HEK293 (cell line): ENCODE results near the gene MYO1F.

Experiments used
- HOXC10 ChIP-seq: sonication (generic); formaldehyde crosslinking; IDR thresholded peaks from 2 replicates; pipeline ENCODE4 v1.8.1; 2023; ENCODE audit warnings: mild to moderate bottlenecking, missing genetic modification reagents
- KLF16 ChIP-seq: fragments of 450-650 bp; formaldehyde crosslinking; IDR thresholded peaks from 2 replicates; pipeline ENCODE4 v1.5.1; 2017; ENCODE audit warnings: missing biosample characterization, missing genetic modification characterization
- KLF7 ChIP-seq: fragments of 450-650 bp; formaldehyde crosslinking; IDR thresholded peaks from 2 replicates; pipeline ENCODE4 v1.5.1; 2016; ENCODE audit warnings: missing biosample characterization, missing genetic modification characterization, borderline replicate concordance
- KLF8 ChIP-seq: fragments of 450-650 bp; formaldehyde crosslinking; IDR thresholded peaks from 2 replicates; pipeline ENCODE4 v1.5.1; 2016; ENCODE audit warnings: missing biosample characterization, missing genetic modification characterization
- PRDM1 ChIP-seq: fragments of 450-650 bp; formaldehyde crosslinking; IDR thresholded peaks from 2 replicates; pipeline ENCODE4; 2016; ENCODE audit warnings: missing biosample characterization, missing genetic modification characterization
- SETDB1 ChIP-seq: IDR thresholded peaks from one replicate; pipeline ENCODE4 v1.6.1; 2017; ENCODE audit warnings: mild to moderate bottlenecking, low read length, moderate library complexity, mixed read lengths; ENCODE audit not compliant: insufficient read length
- SP2 ChIP-seq: fragments of 450-650 bp; formaldehyde crosslinking; IDR thresholded peaks from 2 replicates; pipeline ENCODE4 v1.5.1; 2016; ENCODE audit warnings: missing biosample characterization, missing genetic modification characterization
- TRIM28 ChIP-seq: IDR thresholded peaks from 2 replicates; pipeline ENCODE4 v1.6.1; 2011; ENCODE audit warnings: low read length, control low read depth, borderline replicate concordance
- YY2 ChIP-seq: fragments of 450-650 bp; formaldehyde crosslinking; IDR thresholded peaks from 2 replicates; pipeline ENCODE4 v1.5.1; 2016; ENCODE audit warnings: missing biosample characterization, missing genetic modification characterization
- ZBTB17 ChIP-seq: fragments of 450-650 bp; formaldehyde crosslinking; IDR thresholded peaks from 2 replicates; pipeline ENCODE4 v1.5.1; 2016; ENCODE audit warnings: missing biosample characterization, missing genetic modification characterization
- ZIC2 ChIP-seq: fragments of 450-650 bp; formaldehyde crosslinking; IDR thresholded peaks from 2 replicates; pipeline ENCODE4 v1.5.1; 2016; ENCODE audit warnings: missing biosample characterization, missing genetic modification characterization
- ZNF184 ChIP-seq: fragments of 450-650 bp; IDR thresholded peaks from 2 replicates; pipeline ENCODE4 v1.5.1; 2018; ENCODE audit warnings: missing biosample characterization, mild to moderate bottlenecking, missing genetic modification characterization
- ZNF239 ChIP-seq: fragments of 450-650 bp; formaldehyde crosslinking; IDR thresholded peaks from 2 replicates; pipeline ENCODE4 v1.5.1; 2016; ENCODE audit warnings: missing biosample characterization, missing genetic modification characterization
- ZNF324 ChIP-seq: fragments of 450-650 bp; formaldehyde crosslinking; IDR thresholded peaks from 2 replicates; pipeline ENCODE4 v1.5.1; 2016; ENCODE audit warnings: missing biosample characterization, missing genetic modification characterization
- ZNF555 ChIP-seq: fragments of 450-650 bp; formaldehyde crosslinking; conservative IDR thresholded peaks from 2 replicates; pipeline ENCODE4 v1.5.1; 2017; ENCODE audit warnings: missing biosample characterization, mild to moderate bottlenecking, missing genetic modification characterization, inconsistent platforms
- ZNF600 ChIP-seq: fragments of 450-650 bp; formaldehyde crosslinking; IDR thresholded peaks from 2 replicates; pipeline ENCODE4 v1.5.1; 2016; ENCODE audit warnings: missing biosample characterization, missing genetic modification characterization
- ZNF623 ChIP-seq: fragments of 450-650 bp; formaldehyde crosslinking; IDR thresholded peaks from 2 replicates; pipeline ENCODE4 v1.5.1; 2016; ENCODE audit warnings: missing biosample characterization, missing genetic modification characterization
- ZNF629 ChIP-seq: fragments of 450-650 bp; formaldehyde crosslinking; IDR thresholded peaks from 2 replicates; pipeline ENCODE4 v1.5.1; 2017; ENCODE audit warnings: missing biosample characterization, missing genetic modification characterization
- ZNF677 ChIP-seq: fragments of 450-650 bp; IDR thresholded peaks from 2 replicates; pipeline ENCODE4 v1.5.0; 2018; ENCODE audit warnings: missing biosample characterization, mild to moderate bottlenecking, missing genetic modification characterization, moderate library complexity
- ZSCAN23 ChIP-seq: fragments of 450-650 bp; formaldehyde crosslinking; IDR thresholded peaks from 2 replicates; pipeline ENCODE4 v1.5.1; 2016; ENCODE audit warnings: missing biosample characterization, missing genetic modification characterization
- TF ChIP-seq, protein P1 (sequence below): fragments of 450-650 bp; formaldehyde crosslinking; IDR thresholded peaks from 2 replicates; pipeline ENCODE4 v1.5.1; 2016; ENCODE audit warnings: missing biosample characterization, missing genetic modification characterization
- TF ChIP-seq, protein P2 (sequence below): fragments of 450-650 bp; formaldehyde crosslinking; IDR thresholded peaks from 2 replicates; pipeline ENCODE4 v1.5.1; 2016; ENCODE audit warnings: missing biosample characterization, missing genetic modification characterization
- TF ChIP-seq, protein P3 (sequence below): fragments of 450-650 bp; formaldehyde crosslinking; IDR thresholded peaks from 2 replicates; pipeline ENCODE4 v1.5.1; 2016; ENCODE audit warnings: missing biosample characterization, missing genetic modification characterization
- TF ChIP-seq, protein P4 (sequence below): fragments of 450-650 bp; formaldehyde crosslinking; IDR thresholded peaks from 2 replicates; pipeline ENCODE4 v1.5.1; 2017; ENCODE audit warnings: missing biosample characterization, missing genetic modification characterization
- TF ChIP-seq, protein P5 (sequence below): fragments of 450-650 bp; formaldehyde crosslinking; IDR thresholded peaks from 2 replicates; pipeline ENCODE4 v1.5.1; 2016; ENCODE audit warnings: missing biosample characterization, missing genetic modification characterization
- TF ChIP-seq, protein P6 (sequence below): fragments of 450-650 bp; formaldehyde crosslinking; conservative IDR thresholded peaks from 2 replicates; pipeline ENCODE4 v1.5.1; 2016; ENCODE audit warnings: low read depth, missing biosample characterization, missing genetic modification characterization

The MYO1F gene

DNA sequence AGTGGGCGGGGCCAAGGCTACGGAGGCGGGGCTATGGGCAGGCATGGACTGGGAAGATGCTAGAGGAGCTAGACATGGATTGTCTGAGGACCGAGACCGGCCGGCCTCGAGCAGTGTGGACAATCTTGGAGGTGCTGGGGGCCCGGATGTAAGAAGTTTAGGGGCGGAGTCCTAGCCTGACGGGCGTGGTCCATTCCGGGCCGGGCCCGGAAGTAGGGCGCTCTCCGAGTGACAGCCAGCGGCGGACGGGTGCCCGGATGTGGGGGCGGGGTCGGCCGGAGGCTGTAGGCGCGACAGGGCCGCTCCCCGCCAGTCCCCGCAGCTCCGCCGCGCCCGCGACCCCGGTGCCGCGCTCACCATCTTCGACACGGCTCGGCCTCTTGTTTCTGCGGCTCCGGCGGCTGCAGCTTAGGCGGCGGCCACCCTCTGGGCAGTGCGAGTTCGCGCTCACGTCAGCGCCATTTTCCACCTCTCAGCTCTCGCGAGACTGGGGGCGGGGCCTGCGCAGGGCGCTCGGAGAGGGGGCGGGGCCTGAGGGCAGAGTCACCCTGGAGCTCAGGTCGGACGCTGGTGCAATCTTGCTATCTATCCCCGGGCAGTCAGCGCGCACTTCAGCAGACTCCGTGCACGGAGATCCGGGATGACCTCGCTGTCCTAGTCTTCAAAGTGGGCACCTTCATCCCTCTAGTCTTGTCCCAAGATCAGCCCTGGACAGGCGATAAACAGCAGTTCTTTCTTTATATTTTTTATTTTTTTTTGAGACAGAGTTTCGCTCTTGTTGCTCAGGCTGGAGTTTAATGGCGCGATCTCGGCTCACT lies 63.3 kb downstream of the MYO1F start, which contains the start of gene ZNF414 (continued):
- peak; percentile 94 for TF ChIP-seq YY2 (tag by site-specific recombination)
- TF ChIP-seq, protein P1, sequence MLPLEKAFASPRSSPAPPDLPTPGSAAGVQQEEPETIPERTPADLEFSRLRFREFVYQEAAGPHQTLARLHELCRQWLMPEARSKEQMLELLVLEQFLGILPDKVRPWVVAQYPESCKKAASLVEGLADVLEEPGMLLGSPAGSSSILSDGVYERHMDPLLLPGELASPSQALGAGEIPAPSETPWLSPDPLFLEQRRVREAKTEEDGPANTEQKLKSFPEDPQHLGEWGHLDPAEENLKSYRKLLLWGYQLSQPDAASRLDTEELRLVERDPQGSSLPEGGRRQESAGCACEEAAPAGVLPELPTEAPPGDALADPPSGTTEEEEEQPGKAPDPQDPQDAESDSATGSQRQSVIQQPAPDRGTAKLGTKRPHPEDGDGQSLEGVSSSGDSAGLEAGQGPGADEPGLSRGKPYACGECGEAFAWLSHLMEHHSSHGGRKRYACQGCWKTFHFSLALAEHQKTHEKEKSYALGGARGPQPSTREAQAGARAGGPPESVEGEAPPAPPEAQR (tag by site-specific recombination), result no peak
- TF ChIP-seq KLF8 (tag by site-specific recombination), result peak; percentile 85
- TF ChIP-seq, protein P2, sequence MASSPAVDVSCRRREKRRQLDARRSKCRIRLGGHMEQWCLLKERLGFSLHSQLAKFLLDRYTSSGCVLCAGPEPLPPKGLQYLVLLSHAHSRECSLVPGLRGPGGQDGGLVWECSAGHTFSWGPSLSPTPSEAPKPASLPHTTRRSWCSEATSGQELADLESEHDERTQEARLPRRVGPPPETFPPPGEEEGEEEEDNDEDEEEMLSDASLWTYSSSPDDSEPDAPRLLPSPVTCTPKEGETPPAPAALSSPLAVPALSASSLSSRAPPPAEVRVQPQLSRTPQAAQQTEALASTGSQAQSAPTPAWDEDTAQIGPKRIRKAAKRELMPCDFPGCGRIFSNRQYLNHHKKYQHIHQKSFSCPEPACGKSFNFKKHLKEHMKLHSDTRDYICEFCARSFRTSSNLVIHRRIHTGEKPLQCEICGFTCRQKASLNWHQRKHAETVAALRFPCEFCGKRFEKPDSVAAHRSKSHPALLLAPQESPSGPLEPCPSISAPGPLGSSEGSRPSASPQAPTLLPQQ, result 0 out of 2 replicates have a peak, but pooled peaks have one; percentile 58
- TF ChIP-seq ZBTB17, result peak; percentile 97
- peak; percentile 56; the same call in 1 of the 2 replicates for TF ChIP-seq ZNF600 (tag by site-specific recombination)
- TF ChIP-seq, protein P3, sequence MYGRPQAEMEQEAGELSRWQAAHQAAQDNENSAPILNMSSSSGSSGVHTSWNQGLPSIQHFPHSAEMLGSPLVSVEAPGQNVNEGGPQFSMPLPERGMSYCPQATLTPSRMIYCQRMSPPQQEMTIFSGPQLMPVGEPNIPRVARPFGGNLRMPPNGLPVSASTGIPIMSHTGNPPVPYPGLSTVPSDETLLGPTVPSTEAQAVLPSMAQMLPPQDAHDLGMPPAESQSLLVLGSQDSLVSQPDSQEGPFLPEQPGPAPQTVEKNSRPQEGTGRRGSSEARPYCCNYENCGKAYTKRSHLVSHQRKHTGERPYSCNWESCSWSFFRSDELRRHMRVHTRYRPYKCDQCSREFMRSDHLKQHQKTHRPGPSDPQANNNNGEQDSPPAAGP (tag by site-specific recombination), result peak; percentile 64; the same call in 1 of the 2 replicates
- TF ChIP-seq TRIM28, result no peak
- peak; percentile 90 for TF ChIP-seq SP2 (tag by site-specific recombination)
- no peak for TF ChIP-seq ZIC2 (tag by site-specific recombination)
- no peak for TF ChIP-seq PRDM1 (tag by site-specific recombination)
- TF ChIP-seq ZNF324 (tag by site-specific recombination), result peak; percentile 62; the same call in 1 of the 2 replicates
- TF ChIP-seq ZSCAN23 (tag by site-specific recombination), result no peak
- TF ChIP-seq, protein P4, sequence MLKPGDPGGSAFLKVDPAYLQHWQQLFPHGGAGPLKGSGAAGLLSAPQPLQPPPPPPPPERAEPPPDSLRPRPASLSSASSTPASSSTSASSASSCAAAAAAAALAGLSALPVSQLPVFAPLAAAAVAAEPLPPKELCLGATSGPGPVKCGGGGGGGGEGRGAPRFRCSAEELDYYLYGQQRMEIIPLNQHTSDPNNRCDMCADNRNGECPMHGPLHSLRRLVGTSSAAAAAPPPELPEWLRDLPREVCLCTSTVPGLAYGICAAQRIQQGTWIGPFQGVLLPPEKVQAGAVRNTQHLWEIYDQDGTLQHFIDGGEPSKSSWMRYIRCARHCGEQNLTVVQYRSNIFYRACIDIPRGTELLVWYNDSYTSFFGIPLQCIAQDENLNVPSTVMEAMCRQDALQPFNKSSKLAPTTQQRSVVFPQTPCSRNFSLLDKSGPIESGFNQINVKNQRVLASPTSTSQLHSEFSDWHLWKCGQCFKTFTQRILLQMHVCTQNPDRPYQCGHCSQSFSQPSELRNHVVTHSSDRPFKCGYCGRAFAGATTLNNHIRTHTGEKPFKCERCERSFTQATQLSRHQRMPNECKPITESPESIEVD, result no peak
- TF ChIP-seq, protein P5, sequence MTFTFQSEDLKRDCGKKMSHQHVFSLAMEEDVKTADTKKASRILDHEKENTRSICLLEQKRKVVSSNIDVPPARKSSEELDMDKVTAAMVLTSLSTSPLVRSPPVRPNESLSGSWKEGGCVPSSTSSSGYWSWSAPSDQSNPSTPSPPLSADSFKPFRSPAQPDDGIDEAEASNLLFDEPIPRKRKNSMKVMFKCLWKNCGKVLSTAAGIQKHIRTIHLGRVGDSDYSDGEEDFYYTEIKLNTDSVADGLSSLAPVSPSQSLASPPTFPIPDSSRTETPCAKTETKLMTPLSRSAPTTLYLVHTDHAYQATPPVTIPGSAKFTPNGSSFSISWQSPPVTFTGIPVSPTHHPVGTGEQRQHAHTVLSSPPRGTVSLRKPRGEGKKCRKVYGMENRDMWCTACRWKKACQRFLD (tag by site-specific recombination), result 0 out of 2 replicates have a peak, but pooled peaks have one; percentile 37
- TF ChIP-seq ZNF623 (tag by site-specific recombination), result no peak
- TF ChIP-seq ZNF629, result peak; percentile 30
- no peak for TF ChIP-seq ZNF239 (tag by site-specific recombination)
- TF ChIP-seq KLF16 (tag by site-specific recombination), result peak; percentile 91
- no peak for TF ChIP-seq SETDB1
- TF ChIP-seq KLF7 (tag by site-specific recombination), result peak; percentile 56; the same call in 1 of the 2 replicates
- peak; percentile 14; the same call in 1 of the 2 replicates for TF ChIP-seq ZNF184
- no peak for TF ChIP-seq ZNF555 (tag by site-specific recombination)
- no peak for TF ChIP-seq ZNF677 (tag by site-specific recombination)
- 0 out of 2 replicates have a peak, but pooled peaks have one; percentile 51 for TF ChIP-seq HOXC10 (CRISPR knock-in tag)
- TF ChIP-seq, protein P6, sequence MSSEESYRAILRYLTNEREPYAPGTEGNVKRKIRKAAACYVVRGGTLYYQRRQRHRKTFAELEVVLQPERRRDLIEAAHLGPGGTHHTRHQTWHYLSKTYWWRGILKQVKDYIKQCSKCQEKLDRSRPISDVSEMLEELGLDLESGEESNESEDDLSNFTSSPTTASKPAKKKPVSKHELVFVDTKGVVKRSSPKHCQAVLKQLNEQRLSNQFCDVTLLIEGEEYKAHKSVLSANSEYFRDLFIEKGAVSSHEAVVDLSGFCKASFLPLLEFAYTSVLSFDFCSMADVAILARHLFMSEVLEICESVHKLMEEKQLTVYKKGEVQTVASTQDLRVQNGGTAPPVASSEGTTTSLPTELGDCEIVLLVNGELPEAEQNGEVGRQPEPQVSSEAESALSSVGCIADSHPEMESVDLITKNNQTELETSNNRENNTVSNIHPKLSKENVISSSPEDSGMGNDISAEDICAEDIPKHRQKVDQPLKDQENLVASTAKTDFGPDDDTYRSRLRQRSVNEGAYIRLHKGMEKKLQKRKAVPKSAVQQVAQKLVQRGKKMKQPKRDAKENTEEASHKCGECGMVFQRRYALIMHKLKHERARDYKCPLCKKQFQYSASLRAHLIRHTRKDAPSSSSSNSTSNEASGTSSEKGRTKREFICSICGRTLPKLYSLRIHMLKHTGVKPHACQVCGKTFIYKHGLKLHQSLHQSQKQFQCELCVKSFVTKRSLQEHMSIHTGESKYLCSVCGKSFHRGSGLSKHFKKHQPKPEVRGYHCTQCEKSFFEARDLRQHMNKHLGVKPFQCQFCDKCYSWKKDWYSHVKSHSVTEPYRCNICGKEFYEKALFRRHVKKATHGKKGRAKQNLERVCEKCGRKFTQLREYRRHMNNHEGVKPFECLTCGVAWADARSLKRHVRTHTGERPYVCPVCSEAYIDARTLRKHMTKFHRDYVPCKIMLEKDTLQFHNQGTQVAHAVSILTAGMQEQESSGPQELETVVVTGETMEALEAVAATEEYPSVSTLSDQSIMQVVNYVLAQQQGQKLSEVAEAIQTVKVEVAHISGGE, result peak; percentile 71
